K562 (cell line): ENCODE measurements around the gene IFI30. TPM values are rescaled to one million over a fixed set of nuclear protein-coding genes. Genes with fewer than 3 reads are reported as not detected.
A peak's percentile ranks its signal among the peaks of the same experiment; 100 is the strongest.

Experiments used
- CBX1 ChIP-seq: sonication (generic); IDR thresholded peaks from 2 replicates; pipeline ENCODE4 v1.6.1; 2016; ENCODE audit warnings: antibody characterized with exemption, low read depth, mild to moderate bottlenecking
- CGGBP1 ChIP-seq: fragments of 250-450 bp; sonication (Bioruptor Pico); IDR thresholded peaks from 2 replicates; pipeline ENCODE4 v1.9.0; 2021; ENCODE audit warnings: mild to moderate bottlenecking
- GABPB1 ChIP-seq: sonication (generic); formaldehyde crosslinking; IDR thresholded peaks from 2 replicates; pipeline ENCODE4 v1.8.0; 2022; ENCODE audit warnings: mild to moderate bottlenecking, missing genetic modification reagents
- HMG20A ChIP-seq: fragments of 450-650 bp; formaldehyde crosslinking; conservative IDR thresholded peaks from 2 replicates; pipeline ENCODE4 v1.4.0; 2020; ENCODE audit warnings: mild to moderate bottlenecking, mixed read lengths
- IFI16 ChIP-seq: fragments of 250-450 bp; sonication (Bioruptor Pico); IDR thresholded peaks from 2 replicates; pipeline ENCODE4 v2.1.2; 2022; ENCODE audit warnings: mild to moderate bottlenecking, inconsistent platforms
- MEIS2 ChIP-seq: fragments of 450-650 bp; IDR thresholded peaks from 2 replicates; pipeline ENCODE4 v1.6.1; 2014; ENCODE audit warnings: mild to moderate bottlenecking; ENCODE audit not compliant: partially characterized antibody
- MNT ChIP-seq, 2 experiments: fragments of 450-650 bp; conservative IDR thresholded peaks; 2 replicates each; pipeline ENCODE4 v1.6.1; 2017; ENCODE audit warnings: mild to moderate bottlenecking in 2 of 2, moderate library complexity in 2 of 2
- NFYB ChIP-seq: IDR thresholded peaks from 2 replicates; pipeline ENCODE4 v1.6.1; 2011; ENCODE audit warnings: mild to moderate bottlenecking, moderate library complexity; ENCODE audit not compliant: insufficient read length; ENCODE audit errors: extremely low read depth
- PCBP1 ChIP-seq: fragments of 200-400 bp; formaldehyde crosslinking; IDR thresholded peaks from 2 replicates; pipeline ENCODE4 v1.6.1; 2018; ENCODE audit warnings: mild to moderate bottlenecking, low read depth, low read length; ENCODE audit not compliant: poor library complexity, severe bottlenecking
- RBM15 ChIP-seq: fragments of 200-400 bp; formaldehyde crosslinking; IDR thresholded peaks from 2 replicates; pipeline ENCODE4 v1.6.1; 2018; ENCODE audit warnings: mild to moderate bottlenecking, low read length, moderate library complexity; ENCODE audit not compliant: insufficient read depth
- SOX6 ChIP-seq: fragments of 450-650 bp; IDR thresholded peaks from 2 replicates; pipeline ENCODE4 v1.6.1; 2014; ENCODE audit warnings: mild to moderate bottlenecking
- U2AF1 ChIP-seq: fragments of 200-400 bp; formaldehyde crosslinking; optimal IDR thresholded peaks from 2 replicates; pipeline ENCODE3; 2017; ENCODE audit warnings: mild to moderate bottlenecking, low read depth, low read length, moderate library complexity
- ZBTB5 ChIP-seq: fragments of 450-650 bp; IDR thresholded peaks from 2 replicates; pipeline ENCODE4 v1.6.1; 2017; ENCODE audit warnings: antibody characterized with exemption
- ZKSCAN3 ChIP-seq: fragments of 250-450 bp; sonication (Bioruptor Pico); IDR thresholded peaks from 2 replicates; pipeline ENCODE4 v1.4.0; 2020
- ZNF41 ChIP-seq: fragments of 250-450 bp; sonication (Bioruptor Pico); conservative IDR thresholded peaks from 2 replicates; pipeline ENCODE4 v1.4.0; 2020; ENCODE audit warnings: mild to moderate bottlenecking
- polyA plus RNA-seq, 8 experiments: library from polyadenylated mRNA; depleted of rRNA in 4 of 8; stranded (reverse) in 5 of 8; unstranded in 3 of 8; fragments of >200 nt; fragmentation: Nextera tagmentation in 2 of 8; fragmentation: Illumina TruSeq in 1 of 8; extraction: Ambion mirVana in 2 of 8; extraction: Trizol in 1 of 8; gene quantifications; 2 replicates each; pipeline versions ENCODE4 v1.2.1 to v1.2.3, GENCODE V29; 2011 to 2014; ENCODE audit warnings: inconsistent platforms in 1 of 8, missing spikeins in 1 of 8
- total RNA-seq, 7 experiments: library from RNA; depleted of rRNA in 6 of 7; stranded (reverse); fragments of >200 nt in 6 of 7; fragmentation: Illumina TruSeq in 2 of 7; extraction: Trizol in 2 of 7; gene quantifications; 2 replicates each; pipeline versions ENCODE4 v1.2.1 to v1.2.3, GENCODE V29; 2011 to 2021; ENCODE audit warnings: low replicate concordance in 1 of 7
- TF ChIP-seq, protein P1 (sequence below), 2 experiments: fragments of 250-450 bp in 1 of 2; fragments of 450-650 bp in 1 of 2; sonication (Bioruptor Pico) in 1 of 2; IDR thresholded peaks; 2 replicates each; pipeline versions ENCODE4 v1.6.1 to v1.8.0; 2016 to 2021; ENCODE audit warnings: mild to moderate bottlenecking in 2 of 2, moderate library complexity in 2 of 2, missing compliant biosample characterization in 1 of 2, missing genetic modification characterization in 1 of 2
- TF ChIP-seq, protein P2 (sequence below): fragments of 450-650 bp; formaldehyde crosslinking; IDR thresholded peaks from 2 replicates; pipeline ENCODE4 v1.4.0; 2020; ENCODE audit warnings: mild to moderate bottlenecking, moderate library complexity
- TF ChIP-seq, protein P3 (sequence below), 2 experiments: fragments of 450-650 bp in 1 of 2; sonication (generic) in 1 of 2; formaldehyde crosslinking in 1 of 2; IDR thresholded peaks in 1 of 2; conservative IDR thresholded peaks in 1 of 2; 2 replicates each; pipeline versions ENCODE4 v1.6.1 to v1.8.1; 2016 to 2023; ENCODE audit warnings: mild to moderate bottlenecking in 2 of 2, moderate library complexity in 2 of 2, inconsistent platforms in 1 of 2, missing genetic modification reagents in 1 of 2

IFI30 gene
- total and polyA plus RNA-seq, 9 of the 15 experiments (the other 6 are each of a cell fraction or from before 2014, with no cell fraction given), result 63.7 to 430 (median 109) TPM

- TF ChIP-seq MEIS2 (peak; percentile 79), GABPB1 (CRISPR knock-in tag) (peak; percentile 15; the same call in 1 of the 2 replicates), CBX1 (no peak), PCBP1 (peak; percentile 55), ZBTB5 (peak; percentile 52; the same call in 1 of the 2 replicates), SOX6 (no peak), ZKSCAN3 (CRISPR knock-in tag) (no peak), RBM15 (no peak), HMG20A (CRISPR knock-in tag) (no peak), CGGBP1 (CRISPR knock-in tag) (peak; percentile 18; the same call in 1 of the 2 replicates), ZNF41 (no peak), MNT (conservative IDR thresholded peaks at IDR 0.05) (peak in 1 of 2 experiments; percentile 1; a peak in 1 of 4 replicates), IFI16 (CRISPR knock-in tag) (no peak), NFYB (peak; percentile 100), U2AF1 (peak; percentile 12)
- TF ChIP-seq, protein P1, sequence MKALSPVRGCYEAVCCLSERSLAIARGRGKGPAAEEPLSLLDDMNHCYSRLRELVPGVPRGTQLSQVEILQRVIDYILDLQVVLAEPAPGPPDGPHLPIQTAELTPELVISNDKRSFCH (CRISPR knock-in tag; IDR thresholded peaks at IDR 0.05), result no peak
- TF ChIP-seq, protein P1 (tag; IDR thresholded peaks at IDR 0.05), result no peak
- TF ChIP-seq, protein P2, sequence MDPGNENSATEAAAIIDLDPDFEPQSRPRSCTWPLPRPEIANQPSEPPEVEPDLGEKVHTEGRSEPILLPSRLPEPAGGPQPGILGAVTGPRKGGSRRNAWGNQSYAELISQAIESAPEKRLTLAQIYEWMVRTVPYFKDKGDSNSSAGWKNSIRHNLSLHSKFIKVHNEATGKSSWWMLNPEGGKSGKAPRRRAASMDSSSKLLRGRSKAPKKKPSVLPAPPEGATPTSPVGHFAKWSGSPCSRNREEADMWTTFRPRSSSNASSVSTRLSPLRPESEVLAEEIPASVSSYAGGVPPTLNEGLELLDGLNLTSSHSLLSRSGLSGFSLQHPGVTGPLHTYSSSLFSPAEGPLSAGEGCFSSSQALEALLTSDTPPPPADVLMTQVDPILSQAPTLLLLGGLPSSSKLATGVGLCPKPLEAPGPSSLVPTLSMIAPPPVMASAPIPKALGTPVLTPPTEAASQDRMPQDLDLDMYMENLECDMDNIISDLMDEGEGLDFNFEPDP, result no peak
- TF ChIP-seq, protein P3, sequence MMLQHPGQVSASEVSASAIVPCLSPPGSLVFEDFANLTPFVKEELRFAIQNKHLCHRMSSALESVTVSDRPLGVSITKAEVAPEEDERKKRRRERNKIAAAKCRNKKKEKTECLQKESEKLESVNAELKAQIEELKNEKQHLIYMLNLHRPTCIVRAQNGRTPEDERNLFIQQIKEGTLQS (IDR thresholded peaks at IDR 0.05), result no peak
- TF ChIP-seq, protein P3 (CRISPR knock-in tag; conservative IDR thresholded peaks at IDR 0.05), result no peak
Measured at GRCh38 chr19:18203863-18204393, 30.3 kb downstream of the IFI30 start, which contains the start of gene RAB3A (continued).
